Activated T-cell treated with anti-CD3 and anti-CD28 coated beads for 4 hours (primary cell): ENCODE measurements around the gene PCF11.
"Not testable (repeated sequence)": the region's sequence is repeated elsewhere in the genome, so short reads cannot be mapped to it uniquely, and the experiment has no call there.

Source experiments
- DNase-seq: peaks from one replicate; pipeline ENCODE4 v3.0.0-alpha.2; 2020

PCF11 gene

DNA sequence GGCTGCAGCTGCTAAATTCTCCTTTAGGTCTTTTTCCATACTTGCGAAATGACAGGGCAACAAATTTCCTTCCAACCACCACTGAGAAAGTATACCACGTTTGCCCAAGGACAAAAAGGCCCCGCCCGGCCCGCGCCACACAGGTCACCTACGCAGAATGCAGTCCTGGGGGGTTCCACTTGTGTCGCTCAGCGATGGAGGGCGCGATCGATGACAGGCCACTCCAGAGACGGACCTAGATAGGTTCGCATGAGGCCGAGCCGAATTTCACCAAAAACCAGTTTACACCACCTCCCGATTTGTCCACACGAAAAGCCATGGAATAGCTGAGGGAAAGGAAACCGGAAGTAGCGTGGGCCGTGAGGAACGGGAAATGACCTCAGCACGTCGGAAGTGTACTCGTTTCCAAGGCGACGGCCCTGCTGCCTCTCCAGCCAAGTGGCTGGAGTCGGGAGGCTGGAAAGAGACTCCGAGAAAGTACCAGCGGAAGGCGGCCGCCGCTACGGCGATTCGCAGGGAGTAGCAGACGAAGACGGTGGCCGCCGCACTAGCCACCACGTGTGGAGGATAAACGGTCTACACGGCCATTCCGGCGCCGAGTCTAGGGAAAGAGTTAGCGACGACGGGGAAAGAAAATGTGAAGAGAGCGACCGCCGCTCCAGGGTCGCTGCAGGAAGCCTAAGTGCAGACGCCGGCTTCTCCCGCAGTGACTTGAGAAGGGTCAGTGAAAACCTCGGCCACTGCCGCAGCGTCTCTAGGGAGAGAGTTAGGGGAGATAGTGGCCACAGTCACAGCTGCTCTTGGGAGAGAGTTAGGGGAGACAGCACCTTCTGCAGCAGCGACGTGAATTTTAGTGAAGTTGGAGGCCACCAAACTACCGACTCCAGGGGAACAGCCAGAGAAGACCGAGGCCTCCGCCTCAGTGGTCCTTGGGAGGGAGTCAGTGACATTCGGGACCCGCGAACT, 36.7 kb downstream of the PCF11 start, which contains the start of gene ANKRD42:
ANKRD42 (plus strand) TSS at position 398 of the 966 bp plus-strand sequence. CDS start 959 bp downstream, outside the sequence.
- DNase-seq, result peak; percentile 76

DNA sequence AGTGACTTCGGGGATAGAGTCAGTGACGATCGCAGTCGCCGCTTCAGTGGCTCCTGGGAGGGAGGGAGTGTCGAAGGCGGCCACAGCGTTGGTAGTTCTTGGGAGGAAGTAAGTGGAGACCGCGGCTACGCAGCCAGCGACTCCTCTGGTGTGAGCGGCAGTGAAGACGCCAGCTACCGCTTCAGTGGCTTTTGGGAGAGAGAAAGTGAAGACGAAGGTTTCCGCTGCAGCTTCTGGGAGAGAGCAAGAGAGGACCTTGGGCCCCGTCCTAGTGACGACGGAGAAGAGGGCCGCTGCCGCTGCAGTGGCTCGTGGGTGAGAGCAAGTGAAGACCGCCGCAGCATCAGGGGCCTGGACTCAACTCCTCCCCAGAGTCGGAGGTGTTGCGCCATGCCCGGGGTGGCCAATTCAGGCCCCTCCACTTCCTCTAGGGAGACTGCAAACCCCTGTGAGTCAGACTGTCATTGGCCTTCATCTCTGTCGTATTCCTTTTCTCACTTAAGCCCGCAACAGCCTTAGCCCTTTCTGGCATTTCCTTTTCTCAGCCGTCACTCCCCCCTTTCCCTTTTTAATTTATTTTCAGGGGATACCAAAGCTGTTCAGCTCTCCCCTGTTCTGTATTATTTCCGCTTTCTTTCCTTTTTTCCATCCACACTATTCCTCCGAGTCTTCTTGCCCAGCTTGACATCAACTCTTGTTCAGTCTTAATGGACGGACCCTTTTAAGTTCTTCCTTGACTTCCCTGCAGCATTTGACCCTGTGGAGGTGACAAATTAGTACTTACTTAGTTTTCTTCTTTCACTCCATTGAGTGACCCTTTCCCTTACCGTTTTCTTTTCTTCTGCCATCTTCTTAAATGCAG, 37.6 kb downstream of the PCF11 start:
- peak; percentile 36 for DNase-seq

DNA sequence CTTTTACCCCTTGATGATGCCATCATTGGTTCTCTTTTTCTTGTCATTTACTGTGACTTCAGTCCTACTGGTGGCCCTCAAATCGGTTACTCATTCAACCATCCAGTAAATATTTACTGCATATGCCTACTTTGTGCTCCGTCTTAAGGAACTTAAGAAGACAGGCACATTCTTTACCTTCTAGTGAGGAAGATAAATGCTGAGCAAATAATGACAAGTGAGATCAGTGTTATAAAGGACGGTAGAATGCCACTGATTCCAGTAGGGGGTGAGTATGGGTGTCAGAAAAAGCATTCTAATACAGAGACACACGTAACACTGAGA, 38.2 kb downstream of the PCF11 start:
- DNase-seq, result no peak

DNA sequence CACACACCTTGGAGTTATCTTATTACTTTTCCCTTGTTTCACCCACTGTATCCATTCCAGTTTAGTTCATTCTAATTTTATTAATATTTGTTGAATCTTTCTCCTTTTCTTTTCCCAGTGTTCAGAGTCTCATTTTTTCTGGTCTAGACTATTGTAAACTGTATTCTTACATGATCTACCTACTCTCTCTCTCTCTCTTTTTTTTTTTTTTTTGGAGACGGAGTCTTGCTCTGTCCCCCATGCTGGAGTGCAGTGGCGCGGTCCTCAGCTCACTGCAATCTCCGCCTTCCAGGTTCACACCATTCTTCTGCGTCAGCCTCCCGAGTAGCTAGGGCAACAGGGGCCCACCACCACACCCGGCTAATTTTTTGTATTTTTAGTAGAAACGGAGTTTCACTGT, 38.7 kb downstream of the PCF11 start:
- DNase-seq, result no peak

DNA sequence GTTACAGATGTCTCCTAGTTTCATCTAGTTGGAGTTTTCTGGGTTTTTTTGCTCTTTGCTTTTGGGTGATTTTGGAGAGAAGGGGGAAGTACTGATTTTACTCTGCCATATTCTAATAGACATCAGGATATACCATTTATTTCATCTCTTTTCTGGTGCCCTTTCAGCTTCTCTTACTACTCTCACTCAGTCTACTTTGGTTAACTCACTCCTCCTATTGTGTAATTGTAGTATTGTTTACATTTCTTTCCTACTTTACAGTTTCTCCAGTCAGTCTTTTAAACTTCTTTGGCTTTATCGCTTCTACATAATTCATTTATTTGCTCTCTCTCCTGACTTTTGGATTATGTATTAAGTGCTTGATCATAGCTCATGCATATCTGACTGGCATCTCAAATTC, 43.1 kb downstream of the PCF11 start:
- DNase-seq, result no peak

DNA sequence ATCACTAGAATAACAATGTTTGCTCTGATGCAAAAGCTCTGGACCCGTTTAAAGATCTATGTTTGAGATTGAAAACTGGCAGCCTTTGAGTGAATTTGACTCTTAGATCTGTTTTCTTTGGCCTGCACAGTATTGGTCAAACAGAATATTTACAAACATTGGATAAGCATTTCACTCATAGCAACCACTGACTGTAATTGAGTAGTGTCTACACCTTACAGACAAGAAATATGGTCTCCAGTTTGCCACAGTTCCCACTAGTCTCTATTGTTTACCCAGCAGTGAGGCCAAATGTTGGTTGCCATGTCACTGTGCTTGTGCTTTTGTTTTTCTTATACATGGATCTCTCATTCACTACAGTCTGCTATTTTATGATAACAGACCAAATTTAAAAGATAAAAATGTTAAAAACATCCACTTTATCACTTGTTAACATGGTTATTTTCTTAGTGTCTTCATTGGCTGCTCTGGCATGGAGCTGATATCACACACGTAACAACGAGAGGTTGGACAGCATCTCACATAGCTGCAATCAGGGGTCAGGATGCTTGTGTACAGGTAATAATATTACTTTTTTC, 48.8 kb downstream of the PCF11 start:
- DNase-seq, result no peak

DNA sequence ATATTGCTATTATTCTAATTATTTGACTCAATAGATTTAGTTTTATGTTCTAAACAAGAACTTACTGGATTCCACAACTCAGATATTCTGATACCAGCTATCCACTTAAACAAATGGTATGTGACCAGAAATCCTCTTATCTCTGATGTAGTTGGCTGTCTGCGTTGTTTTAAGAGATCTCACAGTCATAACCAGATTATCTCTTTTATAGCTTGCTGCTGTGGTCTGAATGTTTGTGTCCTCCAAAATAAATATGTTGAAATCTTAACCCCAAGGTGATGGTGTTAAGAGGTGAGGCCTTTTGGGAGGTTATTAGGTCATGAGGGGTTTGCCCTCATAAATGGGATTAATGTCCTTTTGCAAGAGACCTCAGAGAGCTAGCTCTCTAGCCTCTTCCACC, 49.3 kb downstream of the PCF11 start:
- DNase-seq, result no peak

DNA sequence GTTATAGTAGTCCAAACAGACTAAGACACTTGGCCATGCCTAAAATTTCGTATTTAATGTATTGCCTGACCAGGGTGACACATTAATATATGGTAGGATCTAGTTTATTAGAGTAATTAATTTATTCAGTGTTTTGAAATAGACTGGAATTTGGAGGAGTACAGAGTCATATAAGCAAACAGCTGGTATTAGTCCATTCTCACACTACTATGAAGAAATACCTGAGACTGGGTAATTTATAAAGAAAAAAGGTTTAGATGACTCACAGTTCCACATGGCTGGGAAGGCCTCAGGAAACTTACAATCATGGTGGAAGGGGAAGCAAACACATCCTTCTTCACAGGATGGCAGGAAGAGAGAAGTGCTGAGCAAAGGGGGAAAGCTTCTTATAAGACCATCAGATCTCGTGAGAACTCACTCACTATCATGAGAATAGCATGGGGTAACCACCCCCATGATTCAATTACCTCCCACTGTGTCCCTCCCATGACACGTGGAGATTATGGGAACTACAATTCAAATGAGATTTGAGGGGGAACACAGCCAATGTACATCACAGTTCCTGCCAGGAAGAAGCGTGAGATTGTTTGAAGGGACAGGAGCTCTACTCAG, 49.9 kb downstream of the PCF11 start:
- not testable (repeated sequence) for DNase-seq

DNA sequence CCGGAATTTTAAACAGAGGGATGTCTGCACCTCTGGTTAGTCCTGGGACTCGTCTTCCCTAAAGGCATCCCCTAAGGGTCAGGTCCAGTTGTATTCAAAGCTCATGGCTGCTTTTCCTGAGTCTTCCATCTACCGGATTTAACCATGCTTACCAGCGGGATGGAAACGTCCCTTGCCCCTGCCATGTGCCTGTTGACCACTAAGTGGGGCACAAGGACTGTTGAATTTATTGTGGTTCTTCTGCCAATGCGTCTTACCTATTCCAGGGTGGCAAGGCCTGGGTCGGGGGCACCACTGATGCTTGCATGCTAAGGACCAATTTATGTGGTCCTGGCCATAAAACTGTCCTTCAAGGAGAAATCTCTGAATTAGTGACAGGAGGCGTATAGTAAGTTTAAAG, 62.2 kb downstream of the PCF11 start:
- no peak for DNase-seq

DNA sequence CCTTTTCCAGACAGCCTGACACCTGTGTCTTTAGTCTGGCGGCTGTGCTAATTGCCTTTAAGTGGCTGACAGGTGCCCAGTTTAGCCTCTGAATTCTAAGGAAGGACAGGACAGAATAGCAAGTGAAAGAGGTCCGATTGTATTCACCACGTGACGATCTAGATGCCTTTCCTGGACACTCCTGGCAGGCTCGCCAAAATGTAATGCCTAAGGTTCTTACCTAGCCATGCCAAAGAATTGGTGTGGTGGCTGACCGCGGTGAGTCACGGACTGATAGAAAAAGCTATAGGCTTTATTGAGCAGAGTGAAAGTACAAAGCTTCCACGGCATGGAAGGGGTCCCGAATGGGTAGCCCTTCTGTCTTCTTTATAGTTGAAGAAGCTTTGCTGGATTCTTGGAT, 63.3 kb downstream of the PCF11 start:
- DNase-seq, result no peak

DNA sequence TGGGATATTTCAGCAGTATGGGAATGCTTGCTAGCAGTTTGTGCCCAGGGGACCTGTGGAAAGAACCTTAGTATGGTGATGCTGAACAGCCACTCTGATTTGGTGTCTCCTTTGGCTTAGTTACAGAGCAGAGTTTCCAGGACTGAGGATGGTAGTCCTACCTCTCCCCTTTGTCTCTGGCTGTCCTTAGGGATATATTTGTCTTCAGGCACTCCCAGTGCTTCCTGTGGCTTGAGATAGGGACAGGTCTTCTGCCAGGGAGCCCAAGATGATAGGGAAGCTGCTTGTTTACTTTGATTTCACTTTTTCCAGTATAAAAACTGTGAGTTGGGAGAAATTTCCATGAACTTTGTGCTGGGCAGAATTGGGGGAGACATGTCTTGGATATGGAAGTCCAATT, 64.8 kb downstream of the PCF11 start:
- DNase-seq, result no peak

DNA sequence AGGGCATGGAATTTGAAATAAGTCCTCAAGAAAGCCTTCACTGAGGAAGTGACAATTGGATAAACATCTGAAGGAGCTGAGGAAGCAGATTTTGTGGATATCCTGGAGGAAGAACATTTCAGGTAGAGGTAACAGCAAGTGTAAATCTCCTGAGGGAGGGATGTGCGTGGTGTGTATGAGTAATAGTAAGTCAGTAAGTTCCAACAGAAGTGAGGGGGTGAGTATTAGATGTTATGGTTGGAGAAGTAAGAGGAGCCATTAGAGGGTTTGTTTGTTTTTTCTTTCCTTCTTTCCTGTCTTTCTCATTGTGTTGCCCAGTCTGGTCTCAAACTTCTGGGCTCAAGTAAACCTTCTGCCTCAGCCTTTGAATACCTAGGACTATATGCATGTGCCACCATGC, 65.6 kb downstream of the PCF11 start:
- no peak for DNase-seq

DNA sequence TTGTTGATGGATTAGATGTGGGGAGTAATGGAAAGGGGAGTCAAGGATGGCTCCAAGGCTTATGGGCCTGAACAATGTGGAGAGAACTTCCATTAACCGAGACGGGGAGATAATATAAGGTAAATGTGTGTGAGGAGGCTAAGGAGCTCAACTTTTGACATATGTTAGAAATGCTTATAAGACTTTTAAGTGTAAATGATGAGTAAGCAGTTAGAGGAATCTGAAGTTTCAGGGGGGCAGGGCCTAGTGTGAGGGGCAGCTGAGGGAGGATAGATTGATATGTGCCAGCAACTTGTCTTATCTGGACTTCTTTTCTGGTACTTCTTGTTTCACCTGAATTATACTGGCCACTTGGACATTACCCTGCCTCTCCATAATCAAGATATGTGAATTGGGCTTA, 66.5 kb downstream of the PCF11 start:
- DNase-seq, result no peak

DNA sequence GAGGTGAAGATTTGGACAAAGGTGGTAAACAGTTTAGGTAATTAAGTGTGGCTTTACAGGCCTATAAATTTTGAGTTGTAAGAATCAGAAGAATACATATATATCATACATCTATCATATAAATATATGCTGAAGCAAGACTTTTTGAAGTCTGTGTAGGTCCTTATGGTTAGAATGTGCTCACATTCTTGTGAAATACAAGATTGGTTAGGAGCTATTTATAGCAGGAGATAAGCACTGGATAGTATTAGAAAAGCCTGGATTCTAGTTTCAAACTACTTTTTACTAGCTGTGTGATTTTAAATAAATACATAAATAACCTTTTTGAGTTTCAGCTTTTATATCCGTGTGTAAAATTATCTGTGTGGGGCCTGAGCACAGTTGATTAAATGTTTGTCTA, 78.9 kb downstream of the PCF11 start:
- DNase-seq, result no peak
